ENCODE data around the gene SMCP. TPM values are rescaled to one million over a fixed set of nuclear protein-coding genes. Genes with fewer than 3 reads are reported as not detected.

SMCP gene
- total RNA-seq, 1 donor from 2014 or later: not detected

DNA sequence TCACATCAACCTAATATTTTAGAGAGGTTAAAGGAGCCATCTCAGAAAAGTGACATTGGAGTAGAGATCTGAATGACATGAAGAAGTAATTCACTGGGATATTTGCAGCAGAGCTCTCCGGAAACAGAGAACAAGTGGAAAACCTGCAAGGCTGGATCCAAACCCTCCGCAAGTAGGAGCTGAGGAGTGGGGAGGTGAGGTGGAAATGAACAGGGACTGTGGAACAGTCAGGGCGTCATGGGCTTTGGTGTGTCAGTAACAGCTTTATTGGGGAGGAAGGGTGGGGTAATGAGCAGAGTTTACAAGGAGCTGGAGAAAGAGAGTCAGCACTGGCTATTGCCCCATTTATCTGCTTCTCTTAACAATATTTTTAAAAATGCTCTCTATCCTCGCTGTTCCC lies 20.9 kb downstream of the SMCP start:
- Mint-ChIP-seq H3K9me3 (ENCODE audit: unreplicated experiment) (no peaks in the 10 kb centered on the region), H3K27ac (ENCODE audit: unreplicated experiment) (no peak overlapping the region), H3K4me1 (ENCODE audit: unreplicated experiment) (no peaks in the 10 kb centered on the region), H3K4me3 (ENCODE audit: unreplicated experiment) (no peak overlapping the region), H3K27me3 (ENCODE audit: unreplicated experiment) (peaks cover 4% of the 10 kb centered on the region), H3K36me3 (ENCODE audit: unreplicated experiment) (no peaks in the 10 kb centered on the region)
- TF ChIP-seq, protein P1, sequence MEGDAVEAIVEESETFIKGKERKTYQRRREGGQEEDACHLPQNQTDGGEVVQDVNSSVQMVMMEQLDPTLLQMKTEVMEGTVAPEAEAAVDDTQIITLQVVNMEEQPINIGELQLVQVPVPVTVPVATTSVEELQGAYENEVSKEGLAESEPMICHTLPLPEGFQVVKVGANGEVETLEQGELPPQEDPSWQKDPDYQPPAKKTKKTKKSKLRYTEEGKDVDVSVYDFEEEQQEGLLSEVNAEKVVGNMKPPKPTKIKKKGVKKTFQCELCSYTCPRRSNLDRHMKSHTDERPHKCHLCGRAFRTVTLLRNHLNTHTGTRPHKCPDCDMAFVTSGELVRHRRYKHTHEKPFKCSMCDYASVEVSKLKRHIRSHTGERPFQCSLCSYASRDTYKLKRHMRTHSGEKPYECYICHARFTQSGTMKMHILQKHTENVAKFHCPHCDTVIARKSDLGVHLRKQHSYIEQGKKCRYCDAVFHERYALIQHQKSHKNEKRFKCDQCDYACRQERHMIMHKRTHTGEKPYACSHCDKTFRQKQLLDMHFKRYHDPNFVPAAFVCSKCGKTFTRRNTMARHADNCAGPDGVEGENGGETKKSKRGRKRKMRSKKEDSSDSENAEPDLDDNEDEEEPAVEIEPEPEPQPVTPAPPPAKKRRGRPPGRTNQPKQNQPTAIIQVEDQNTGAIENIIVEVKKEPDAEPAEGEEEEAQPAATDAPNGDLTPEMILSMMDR (IDR thresholded peaks at IDR 0.05): no peak
- no peak for DNase-seq (ENCODE audit: extremely low spot score, unreplicated experiment)

DNA sequence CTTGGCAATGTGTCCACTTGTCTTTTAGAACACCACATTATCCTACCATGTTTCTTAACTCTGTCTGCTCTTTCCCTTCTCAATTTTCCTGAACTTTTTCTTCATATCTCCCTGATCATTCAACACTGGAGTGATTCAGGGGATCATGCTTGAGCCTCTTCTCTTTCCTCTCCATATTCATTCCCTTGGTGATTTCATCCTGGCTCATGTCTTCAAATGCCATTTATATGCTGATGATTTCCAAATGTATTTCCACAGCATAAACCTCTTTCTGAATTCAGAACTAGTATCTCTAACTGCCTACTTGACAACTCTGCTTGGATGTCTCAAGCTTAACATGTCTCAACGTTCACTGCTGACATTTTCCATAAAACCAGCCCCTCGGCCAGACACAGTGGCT lies 21.8 kb downstream of the SMCP start:
- H3K27ac Mint-ChIP-seq (ENCODE audit: unreplicated experiment): no peak overlapping the region
- H3K9me3 Mint-ChIP-seq (ENCODE audit: unreplicated experiment): no peaks in the 10 kb centered on the region

DNA sequence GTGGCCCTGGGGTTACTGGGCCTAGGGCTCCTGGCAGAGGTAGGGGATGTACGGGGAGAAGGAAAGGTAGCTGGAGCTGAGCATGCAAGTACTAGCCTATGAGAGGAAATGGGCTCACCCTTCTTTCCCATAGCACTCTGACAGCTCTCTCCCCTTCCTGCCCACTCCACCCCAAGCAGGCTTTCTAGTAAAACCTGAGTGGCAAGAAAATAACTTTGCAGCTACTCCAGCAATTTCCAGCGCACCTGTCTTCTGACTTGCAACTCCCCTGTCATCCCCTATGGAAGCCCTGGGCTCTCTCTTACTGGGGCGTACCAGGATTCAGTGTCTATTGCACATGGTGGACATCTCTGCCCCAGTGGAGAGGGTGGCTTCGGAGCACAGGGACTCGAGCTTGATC lies 23.5 kb downstream of the SMCP start:
- DNase-seq (ENCODE audit: extremely low spot score, unreplicated experiment): no peak
- Mint-ChIP-seq H3K27ac (ENCODE audit: unreplicated experiment) (no peak overlapping the region), H3K4me1 (ENCODE audit: unreplicated experiment) (no peaks in the 10 kb centered on the region), H3K36me3 (ENCODE audit: unreplicated experiment) (no peaks in the 10 kb centered on the region), H3K4me3 (ENCODE audit: unreplicated experiment) (no peak overlapping the region), H3K9me3 (ENCODE audit: unreplicated experiment) (no peaks in the 10 kb centered on the region), H3K27me3 (ENCODE audit: unreplicated experiment) (no peaks in the 10 kb centered on the region)
- TF ChIP-seq, protein P1 (IDR thresholded peaks at IDR 0.05): no peak

More for the DNA sequence above, 21.8 kb downstream of the SMCP start:
- TF ChIP-seq, protein P1 (IDR thresholded peaks at IDR 0.05): no peak
- Mint-ChIP-seq H3K4me1 (ENCODE audit: unreplicated experiment) (no peaks in the 10 kb centered on the region), H3K27me3 (ENCODE audit: unreplicated experiment) (no peaks in the 10 kb centered on the region), H3K36me3 (ENCODE audit: unreplicated experiment) (no peaks in the 10 kb centered on the region), H3K4me3 (ENCODE audit: unreplicated experiment) (no peak overlapping the region)
- no peak for DNase-seq (ENCODE audit: extremely low spot score, unreplicated experiment)

DNA sequence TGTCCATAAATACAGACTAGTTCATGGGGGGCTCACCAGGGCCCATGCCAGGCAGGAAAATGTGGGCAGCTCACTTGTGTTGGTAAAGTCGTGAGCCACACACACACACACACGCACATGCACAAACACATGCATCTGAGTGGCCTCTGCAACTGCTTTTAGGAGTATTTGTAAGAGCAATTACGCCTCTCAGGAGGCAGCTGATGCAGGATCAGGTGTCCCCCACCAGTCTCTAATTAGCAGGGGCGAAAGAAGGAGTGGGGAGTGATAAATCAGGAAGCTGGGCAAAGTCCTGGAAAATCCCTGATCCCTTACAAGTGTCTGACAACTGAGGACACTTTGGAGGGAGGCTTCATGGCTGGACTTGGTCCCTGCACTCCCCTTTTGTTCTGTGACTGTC lies 24.5 kb downstream of the SMCP start:
- Mint-ChIP-seq H3K27ac (ENCODE audit: unreplicated experiment) (no peak overlapping the region), H3K4me1 (ENCODE audit: unreplicated experiment) (no peaks in the 10 kb centered on the region), H3K4me3 (ENCODE audit: unreplicated experiment) (no peak overlapping the region), H3K36me3 (ENCODE audit: unreplicated experiment) (no peaks in the 10 kb centered on the region), H3K27me3 (ENCODE audit: unreplicated experiment) (no peaks in the 10 kb centered on the region), H3K9me3 (ENCODE audit: unreplicated experiment) (no peaks in the 10 kb centered on the region)
- TF ChIP-seq, protein P1 (IDR thresholded peaks at IDR 0.05): no peak
- DNase-seq (ENCODE audit: extremely low spot score, unreplicated experiment): no peak

DNA sequence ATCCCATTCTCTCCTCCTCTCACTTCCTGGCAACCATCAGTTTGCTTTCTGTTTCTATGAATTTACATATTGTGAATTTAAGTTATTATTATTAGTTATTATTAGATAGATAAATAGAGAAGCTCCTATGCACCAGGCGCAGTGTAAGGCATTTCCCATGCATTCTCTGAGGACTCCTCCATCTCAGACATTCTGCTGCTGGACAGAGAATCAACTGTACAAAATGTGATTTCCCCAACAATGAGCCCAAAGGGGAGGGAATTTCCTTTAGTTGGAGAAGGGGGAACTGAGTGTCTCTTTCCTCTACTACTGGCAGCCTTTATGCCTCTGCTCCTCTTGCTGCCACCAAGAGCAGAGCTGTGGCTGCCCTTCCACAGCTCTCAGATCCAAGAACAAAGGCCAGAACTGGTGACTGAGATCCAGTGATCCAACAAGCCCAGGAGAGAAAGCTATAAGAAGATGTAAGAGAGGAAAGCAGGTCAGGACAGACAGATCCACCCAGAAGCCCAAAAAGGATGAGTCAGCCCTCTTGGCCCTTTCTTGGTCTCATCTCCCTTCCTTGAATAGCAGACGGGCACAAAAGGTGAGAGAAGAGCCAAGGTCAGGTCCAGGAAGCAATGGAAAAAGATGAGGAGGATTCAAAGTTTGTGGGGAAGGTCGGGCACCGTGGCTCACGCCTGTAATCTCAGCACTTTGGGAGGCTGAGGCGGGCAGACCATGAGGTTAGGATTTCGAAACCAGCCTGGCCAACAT lies 26.7 kb downstream of the SMCP start:
- no peaks in the 10 kb centered on the region for H3K4me1 Mint-ChIP-seq (ENCODE audit: unreplicated experiment)
- no peaks in the 10 kb centered on the region for H3K36me3 Mint-ChIP-seq (ENCODE audit: unreplicated experiment)
- DNase-seq (ENCODE audit: extremely low spot score, unreplicated experiment): no peak
- H3K9me3 Mint-ChIP-seq (ENCODE audit: unreplicated experiment): no peaks in the 10 kb centered on the region
- TF ChIP-seq, protein P1 (IDR thresholded peaks at IDR 0.05): no peak
- H3K27ac Mint-ChIP-seq (ENCODE audit: unreplicated experiment): no peak overlapping the region
- H3K4me3 Mint-ChIP-seq (ENCODE audit: unreplicated experiment): no peak overlapping the region
- H3K27me3 Mint-ChIP-seq (ENCODE audit: unreplicated experiment): no peaks in the 10 kb centered on the region
